Memory B cell (primary cell): Measurements from ENCODE around the gene BAIAP2.
A peak's percentile ranks its signal among the peaks of the same experiment; 100 is the strongest.

Experiments
- ATAC-seq: fragments of 150-1000 bp; cut with Tn5 transposase; 2 replicates; pipeline ENCODE4 v1.10.0; 2021; ENCODE audit warnings: low read depth, mild to moderate bottlenecking, moderate library complexity
- DNase-seq, 2 donors: peaks; one replicate each; pipeline ENCODE4 v3.0.0; 2022; ENCODE audit warnings: low spot score in 2 of 2
- H3K27ac Mint-ChIP-seq: one replicate; pipeline ENCODE4 v1.8.0; 2022; ENCODE audit warnings: mild to moderate bottlenecking, moderate library complexity, mixed read lengths
- H3K27me3 Mint-ChIP-seq: one replicate; pipeline ENCODE4 v1.8.0; 2022; ENCODE audit warnings: mixed read lengths
- H3K36me3 Mint-ChIP-seq: one replicate; pipeline ENCODE4 v1.8.0; 2022; ENCODE audit warnings: mild to moderate bottlenecking, mixed read lengths
- H3K4me1 Mint-ChIP-seq: one replicate; pipeline ENCODE4 v1.8.0; 2022; ENCODE audit warnings: mixed read lengths
- H3K4me3 Mint-ChIP-seq: one replicate; pipeline ENCODE4 v1.8.0; 2022; ENCODE audit warnings: mild to moderate bottlenecking, moderate library complexity, mixed read lengths
- H3K9me3 Mint-ChIP-seq: one replicate; pipeline ENCODE4 v1.8.0; 2022; ENCODE audit warnings: mixed read lengths

BAIAP2 gene

GRCh38 chr17:81108220-81108619, 73.3 kb downstream of the BAIAP2 start:
- Mint-ChIP-seq H3K27ac (no peak overlapping the region), H3K9me3 (no peaks in the 10 kb centered on the region), H3K4me3 (no peak overlapping the region), H3K36me3 (no peaks in the 10 kb centered on the region), H3K27me3 (peaks cover 6% of the 10 kb centered on the region), H3K4me1 (no peaks in the 10 kb centered on the region)
- no peak for ATAC-seq
- DNase-seq: no peak

- H3K27me3 Mint-ChIP-seq: peaks cover 8% of the 10 kb centered on the region
- DNase-seq (no peak), ATAC-seq (no peak)
- H3K4me1 Mint-ChIP-seq: no peaks in the 10 kb centered on the region
- no peak overlapping the region for H3K4me3 Mint-ChIP-seq
- no peak overlapping the region for H3K27ac Mint-ChIP-seq
- no peaks in the 10 kb centered on the region for H3K9me3 Mint-ChIP-seq
- H3K36me3 Mint-ChIP-seq: no peaks in the 10 kb centered on the region
Measured at GRCh38 chr17:81109957-81110356, 75.0 kb downstream of the BAIAP2 start.

GRCh38 chr17:81110488-81111040, 75.6 kb downstream of the BAIAP2 start:
- ATAC-seq (no peak), DNase-seq (no peak)
- Mint-ChIP-seq H3K4me3 (no peak overlapping the region), H3K27me3 (peaks cover 7% of the 10 kb centered on the region), H3K9me3 (no peaks in the 10 kb centered on the region), H3K4me1 (no peaks in the 10 kb centered on the region), H3K27ac (no peak overlapping the region), H3K36me3 (no peaks in the 10 kb centered on the region)

- Mint-ChIP-seq H3K36me3 (no peaks in the 10 kb centered on the region), H3K9me3 (no peaks in the 10 kb centered on the region), H3K27ac (no peak overlapping the region), H3K4me3 (no peak overlapping the region), H3K4me1 (no peaks in the 10 kb centered on the region), H3K27me3 (peaks cover 9% of the 10 kb centered on the region)
- ATAC-seq (no peak), DNase-seq (no peak)
Measured at GRCh38 chr17:81111066-81111465, 76.1 kb downstream of the BAIAP2 start.

GRCh38 chr17:81112450-81112849, 77.5 kb downstream of the BAIAP2 start:
- ATAC-seq: no peak
- Mint-ChIP-seq H3K4me1 (no peaks in the 10 kb centered on the region), H3K9me3 (no peaks in the 10 kb centered on the region), H3K27ac (no peak overlapping the region), H3K27me3 (peaks cover 9% of the 10 kb centered on the region), H3K4me3 (no peak overlapping the region), H3K36me3 (no peaks in the 10 kb centered on the region)
- DNase-seq: no peak

- Mint-ChIP-seq H3K36me3 (no peaks in the 10 kb centered on the region), H3K4me3 (no peak overlapping the region), H3K27ac (no peak overlapping the region), H3K9me3 (no peaks in the 10 kb centered on the region), H3K4me1 (no peaks in the 10 kb centered on the region), H3K27me3 (peaks cover 9% of the 10 kb centered on the region)
- ATAC-seq: no peak
- no peak for DNase-seq
Measured at GRCh38 chr17:81113158-81113724, 78.3 kb downstream of the BAIAP2 start.

GRCh38 chr17:81114351-81115093, 79.6 kb downstream of the BAIAP2 start:
- peaks cover 8% of the 10 kb centered on the region for H3K4me1 Mint-ChIP-seq

GRCh38 chr17:81115219-81115618, 80.3 kb downstream of the BAIAP2 start:
- H3K4me1 Mint-ChIP-seq: peaks cover 9% of the 10 kb centered on the region
- H3K27ac Mint-ChIP-seq: no peak overlapping the region
- DNase-seq (no peak), ATAC-seq (no peak)
- H3K4me3 Mint-ChIP-seq: no peak overlapping the region
- no peaks in the 10 kb centered on the region for H3K36me3 Mint-ChIP-seq
- H3K27me3 Mint-ChIP-seq: peaks cover 11% of the 10 kb centered on the region
- no peaks in the 10 kb centered on the region for H3K9me3 Mint-ChIP-seq

More at GRCh38 chr17:81114351-81115093, 79.6 kb downstream of the BAIAP2 start:
- DNase-seq (no peak), ATAC-seq (no peak)
- Mint-ChIP-seq H3K36me3 (no peaks in the 10 kb centered on the region), H3K27me3 (peaks cover 12% of the 10 kb centered on the region), H3K4me3 (no peak overlapping the region), H3K9me3 (no peaks in the 10 kb centered on the region), H3K27ac (no peak overlapping the region)

- no peak for DNase-seq
- Mint-ChIP-seq H3K4me1 (peaks cover 9% of the 10 kb centered on the region), H3K9me3 (no peaks in the 10 kb centered on the region), H3K36me3 (no peaks in the 10 kb centered on the region), H3K27ac (no peak overlapping the region), H3K4me3 (no peak overlapping the region), H3K27me3 (peaks cover 11% of the 10 kb centered on the region)
- no peak for ATAC-seq
Measured at GRCh38 chr17:81115749-81116464, 81.0 kb downstream of the BAIAP2 start.

- Mint-ChIP-seq H3K9me3 (no peaks in the 10 kb centered on the region), H3K27ac (no peak overlapping the region), H3K36me3 (no peaks in the 10 kb centered on the region), H3K4me3 (no peak overlapping the region), H3K27me3 (peaks cover 10% of the 10 kb centered on the region), H3K4me1 (peaks cover 9% of the 10 kb centered on the region)
- DNase-seq: no peak
- ATAC-seq: no peak
Measured at GRCh38 chr17:81116704-81117103, 81.8 kb downstream of the BAIAP2 start.

- no peak overlapping the region for H3K27ac Mint-ChIP-seq
- H3K9me3 Mint-ChIP-seq: no peaks in the 10 kb centered on the region
- H3K4me1 Mint-ChIP-seq: peaks cover 9% of the 10 kb centered on the region
- DNase-seq (no peak), ATAC-seq (no peak)
- peaks cover 8% of the 10 kb centered on the region for H3K27me3 Mint-ChIP-seq
- H3K36me3 Mint-ChIP-seq: no peaks in the 10 kb centered on the region
- H3K4me3 Mint-ChIP-seq: no peak overlapping the region
Measured at GRCh38 chr17:81117672-81118198, 82.8 kb downstream of the BAIAP2 start.

GRCh38 chr17:81118308-81119221, 83.6 kb downstream of the BAIAP2 start:
- DNase-seq: no peak
- Mint-ChIP-seq H3K4me3 (peak overlapping the region; percentile 83), H3K36me3 (no peaks in the 10 kb centered on the region), H3K9me3 (no peaks in the 10 kb centered on the region), H3K4me1 (peaks cover 9% of the 10 kb centered on the region), H3K27me3 (peaks cover 8% of the 10 kb centered on the region), H3K27ac (peak overlapping the region; percentile 52)
- no peak for ATAC-seq
